ENCODE results near the gene ENPP6.

GRCh38 chr4:184197536-184198082 is 20.1 kb downstream of the ENPP6 start:
- no peak for TF ChIP-seq CTCF (conservative IDR thresholded peaks at IDR 0.05; ENCODE audit: low read length)
- no peak for TF ChIP-seq EZH2phosphoT487 (IDR thresholded peaks at IDR 0.05; ENCODE audit: borderline replicate concordance, low read depth, low read length)

All from OCI-LY7 (cell line).